Measurements from ENCODE around the gene PCDHB14.

DNA sequence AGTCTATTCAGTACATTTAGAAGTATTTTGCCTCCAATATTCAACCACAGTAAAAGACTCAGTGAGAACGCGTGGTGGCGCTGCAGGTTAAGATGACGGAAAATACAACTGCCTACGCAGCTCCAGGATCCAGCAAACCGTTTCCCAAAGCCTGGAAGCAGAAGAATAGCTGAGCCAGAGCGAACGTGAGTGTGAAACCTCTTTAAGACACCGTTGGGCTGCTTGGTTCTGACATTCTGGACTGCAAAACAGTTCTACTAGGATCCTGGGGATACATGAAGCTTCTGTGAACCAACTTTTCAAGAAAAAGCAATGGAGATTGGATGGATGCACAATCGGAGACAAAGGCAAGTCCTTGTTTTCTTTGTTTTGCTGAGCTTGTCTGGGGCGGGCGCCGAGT is 40.9 kb upstream of the PCDHB14 start, which contains the start of gene PCDHB16:
- TF ChIP-seq, protein P1, sequence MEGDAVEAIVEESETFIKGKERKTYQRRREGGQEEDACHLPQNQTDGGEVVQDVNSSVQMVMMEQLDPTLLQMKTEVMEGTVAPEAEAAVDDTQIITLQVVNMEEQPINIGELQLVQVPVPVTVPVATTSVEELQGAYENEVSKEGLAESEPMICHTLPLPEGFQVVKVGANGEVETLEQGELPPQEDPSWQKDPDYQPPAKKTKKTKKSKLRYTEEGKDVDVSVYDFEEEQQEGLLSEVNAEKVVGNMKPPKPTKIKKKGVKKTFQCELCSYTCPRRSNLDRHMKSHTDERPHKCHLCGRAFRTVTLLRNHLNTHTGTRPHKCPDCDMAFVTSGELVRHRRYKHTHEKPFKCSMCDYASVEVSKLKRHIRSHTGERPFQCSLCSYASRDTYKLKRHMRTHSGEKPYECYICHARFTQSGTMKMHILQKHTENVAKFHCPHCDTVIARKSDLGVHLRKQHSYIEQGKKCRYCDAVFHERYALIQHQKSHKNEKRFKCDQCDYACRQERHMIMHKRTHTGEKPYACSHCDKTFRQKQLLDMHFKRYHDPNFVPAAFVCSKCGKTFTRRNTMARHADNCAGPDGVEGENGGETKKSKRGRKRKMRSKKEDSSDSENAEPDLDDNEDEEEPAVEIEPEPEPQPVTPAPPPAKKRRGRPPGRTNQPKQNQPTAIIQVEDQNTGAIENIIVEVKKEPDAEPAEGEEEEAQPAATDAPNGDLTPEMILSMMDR (IDR thresholded peaks at IDR 0.05) = no peak
- TF ChIP-seq POLR2A (IDR thresholded peaks at IDR 0.05) = no peak
